SKM-1 treated with dmso at 0.1 percent for 144 hours (cell line): ENCODE measurements around the gene VIPR2.
"Not testable (repeated sequence)": the region's sequence is repeated elsewhere in the genome, so short reads cannot be mapped to it uniquely, and the experiment has no call there.

Experiments
- DNase-seq: peaks from one replicate; lab custom pipeline; 2025; ENCODE audit not compliant: unreplicated experiment; lab: John Stamatoyannopoulos, UW

Gene VIPR2

GRCh38 chr7:159094023-159094740 is 50.5 kb downstream of the VIPR2 start:
- no peak for DNase-seq

- DNase-seq: no peak
Observed at GRCh38 chr7:159093351-159093971, 51.2 kb downstream of the VIPR2 start.

- DNase-seq: no peak
Observed at GRCh38 chr7:159092701-159093121, 52.0 kb downstream of the VIPR2 start.

GRCh38 chr7:159091480-159092475 is 52.9 kb downstream of the VIPR2 start:
- DNase-seq: no peak

DNA sequence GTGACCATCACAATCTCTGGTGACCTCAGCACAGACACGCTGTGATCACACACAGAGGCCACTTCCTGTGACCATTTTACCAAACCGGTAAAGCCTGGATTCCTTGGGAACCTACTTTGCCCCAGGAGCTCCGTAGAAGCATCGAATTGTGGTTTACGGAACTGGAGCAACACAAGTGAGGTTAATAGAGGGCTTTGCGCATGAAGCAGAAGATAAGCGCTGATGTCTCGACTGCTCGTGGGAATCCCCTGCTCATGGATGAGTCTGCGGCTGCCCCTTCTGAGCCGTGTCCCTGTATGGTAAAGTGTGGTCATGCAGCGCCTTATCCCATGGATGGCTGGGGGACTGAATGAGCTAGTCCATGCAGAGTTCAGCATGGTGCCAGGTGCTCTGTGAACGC is 53.6 kb downstream of the VIPR2 start:
- DNase-seq: no peak

DNA sequence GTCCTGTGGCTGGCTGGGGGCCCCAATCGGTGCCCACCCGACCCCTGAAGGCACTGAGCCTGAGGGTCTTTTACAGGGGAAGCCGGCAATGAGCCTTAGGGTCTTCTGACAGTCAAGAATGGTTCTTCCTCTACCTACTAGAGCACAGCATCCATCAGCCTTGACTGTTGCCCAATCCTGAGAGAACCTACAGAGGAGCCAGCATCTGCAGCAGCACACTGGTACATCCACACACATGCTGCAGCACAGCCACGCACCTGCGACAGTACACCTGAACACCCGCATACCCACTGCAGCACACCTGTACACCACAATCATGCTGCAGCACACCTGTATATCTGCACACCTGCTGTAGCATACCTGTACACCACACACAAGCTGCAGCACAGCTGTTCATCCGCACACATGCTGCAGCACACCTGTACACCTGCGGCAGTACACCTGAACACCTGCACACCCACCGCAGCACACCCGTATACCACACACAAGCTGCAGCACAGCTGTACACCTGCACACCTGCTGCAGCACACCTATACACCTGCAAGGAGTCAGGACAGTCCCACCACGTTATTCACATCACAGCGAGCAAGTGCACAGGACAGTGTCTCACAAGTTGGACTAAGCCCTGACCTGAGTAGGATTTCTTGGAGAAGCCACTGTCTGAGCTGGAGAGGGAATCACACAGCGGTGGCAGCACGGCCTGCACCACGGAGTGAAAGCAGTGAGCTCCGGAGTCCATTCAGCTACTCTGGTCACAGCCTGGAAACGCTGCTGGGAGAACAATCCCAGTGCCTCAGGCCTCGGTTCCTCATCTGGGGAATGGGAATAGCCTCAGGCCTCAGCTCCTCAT is 56.4 kb downstream of the VIPR2 start:
- no peak for DNase-seq

DNA sequence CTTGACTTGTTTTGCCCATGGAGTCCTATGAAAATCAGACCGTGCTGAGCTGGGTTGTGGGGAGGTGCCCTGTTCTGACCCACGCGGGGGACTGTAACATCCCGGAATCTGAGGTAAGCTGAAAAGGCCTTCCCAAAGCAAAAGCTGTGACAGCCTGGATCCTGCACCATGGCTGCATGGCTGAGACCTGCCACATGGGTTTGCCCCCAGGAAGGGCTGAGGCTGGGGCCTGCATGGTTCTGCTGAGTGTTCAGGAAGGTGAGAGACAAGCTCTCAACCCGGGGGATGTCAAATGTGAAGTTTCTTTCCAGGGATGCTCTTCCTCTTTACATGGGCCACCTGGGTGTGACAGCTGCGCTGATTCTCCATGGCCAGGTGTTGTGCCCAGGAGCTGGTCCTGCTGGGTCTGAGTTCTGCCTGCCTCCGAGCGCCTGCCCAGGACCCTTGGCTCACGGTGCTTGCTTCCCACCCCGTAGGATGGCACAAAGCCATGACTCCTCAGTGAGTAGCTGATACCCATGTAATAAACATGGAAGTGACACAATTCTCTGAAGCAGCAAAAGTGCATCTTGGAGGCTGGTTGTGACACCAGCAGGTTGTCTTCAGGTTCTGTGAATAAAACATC is 58.3 kb downstream of the VIPR2 start:
- DNase-seq: no peak

DNA sequence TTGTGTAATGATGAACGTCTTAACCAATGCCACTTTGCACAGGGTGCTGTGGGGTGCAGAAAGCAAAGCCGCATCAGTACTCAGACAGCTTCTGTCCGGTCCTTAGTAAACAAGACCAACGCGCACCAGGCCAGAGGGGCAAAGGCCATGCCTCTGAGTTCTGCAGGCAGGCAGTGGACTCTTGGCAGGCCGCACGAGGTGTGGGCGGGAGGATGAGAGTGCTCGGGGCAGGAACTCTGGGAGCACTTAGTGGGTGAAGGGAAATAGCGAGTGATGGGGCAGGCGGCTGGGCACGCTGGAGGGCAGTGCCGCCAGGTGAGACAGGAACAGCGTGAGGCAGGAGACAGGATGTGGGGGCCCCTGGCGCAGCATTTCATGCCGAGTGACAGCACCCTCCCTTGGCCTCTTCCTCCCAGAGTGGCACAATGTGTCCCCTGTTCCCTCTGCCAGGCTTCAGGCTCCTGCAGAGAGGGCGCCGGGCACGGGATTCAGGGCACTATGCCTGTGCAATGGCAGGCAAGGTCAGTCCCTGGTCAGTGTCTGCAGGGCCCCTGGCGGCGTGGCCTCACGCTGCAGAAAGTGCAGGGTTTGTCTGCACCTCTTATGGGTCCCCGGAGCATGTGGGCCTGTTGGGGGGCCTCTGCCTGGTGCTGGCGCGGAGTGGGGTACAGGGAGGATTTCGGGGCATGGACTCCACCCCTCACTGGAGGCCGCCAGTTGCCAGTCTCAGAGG is 60.4 kb downstream of the VIPR2 start:
- DNase-seq: no peak

DNA sequence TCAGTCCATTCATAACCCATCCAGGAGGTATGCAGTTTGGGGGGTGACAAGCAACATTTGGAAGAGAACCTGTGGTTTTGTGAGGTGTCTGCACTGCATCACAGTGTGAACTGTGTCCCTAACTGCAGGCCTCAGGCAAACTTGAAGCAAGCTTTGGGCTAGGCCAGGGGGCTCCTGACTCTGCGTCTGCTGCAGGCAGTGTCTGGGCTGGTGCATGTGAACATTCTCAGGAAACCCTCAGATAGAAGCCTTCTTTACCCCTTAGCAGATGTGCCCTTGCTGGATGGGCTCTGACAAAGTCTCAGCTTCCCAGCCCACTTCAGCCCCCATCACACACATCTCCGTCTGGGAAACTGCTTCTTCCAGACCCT is 61.0 kb downstream of the VIPR2 start:
- DNase-seq: no peak

- DNase-seq: no peak
Observed at GRCh38 chr7:159083001-159083697, 61.5 kb downstream of the VIPR2 start.

- DNase-seq: not testable (repeated sequence)
Observed at GRCh38 chr7:159082075-159082474, 62.6 kb downstream of the VIPR2 start.

- no peak for DNase-seq
Observed at GRCh38 chr7:159078911-159079270, 65.8 kb downstream of the VIPR2 start.

DNA sequence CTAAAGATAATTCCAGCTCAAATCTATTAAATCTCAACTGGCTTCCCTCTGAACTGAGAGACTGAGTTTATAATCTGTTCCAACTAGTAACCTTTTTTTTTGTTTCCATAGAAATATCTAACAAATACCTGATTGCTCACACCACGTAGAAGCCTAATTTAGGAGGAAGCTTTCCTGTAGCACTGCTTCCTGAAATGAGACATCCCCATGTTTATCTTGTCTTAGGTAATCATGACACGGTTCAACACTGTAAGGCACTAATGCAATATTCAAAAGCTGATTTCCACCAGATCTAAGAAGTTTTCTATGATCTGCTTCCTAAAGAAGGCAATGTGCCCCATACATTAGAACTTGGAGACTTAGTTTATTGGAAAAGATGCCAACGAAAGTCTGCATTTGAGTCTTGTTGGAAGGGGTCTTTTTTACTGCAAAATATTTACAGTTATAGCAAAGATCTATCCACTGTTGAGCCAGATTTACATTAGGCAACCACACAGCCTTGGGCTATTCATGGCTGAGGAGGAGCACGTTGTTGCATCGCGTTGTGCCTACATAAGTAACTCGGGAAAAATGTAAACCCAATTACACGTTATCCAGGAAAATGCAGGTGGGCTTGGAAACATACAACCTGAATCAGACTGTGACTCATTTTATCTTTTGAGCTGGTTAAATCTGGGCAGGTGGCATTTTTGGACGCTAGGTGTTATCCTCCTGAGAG is 66.3 kb downstream of the VIPR2 start:
- DNase-seq: no peak

DNA sequence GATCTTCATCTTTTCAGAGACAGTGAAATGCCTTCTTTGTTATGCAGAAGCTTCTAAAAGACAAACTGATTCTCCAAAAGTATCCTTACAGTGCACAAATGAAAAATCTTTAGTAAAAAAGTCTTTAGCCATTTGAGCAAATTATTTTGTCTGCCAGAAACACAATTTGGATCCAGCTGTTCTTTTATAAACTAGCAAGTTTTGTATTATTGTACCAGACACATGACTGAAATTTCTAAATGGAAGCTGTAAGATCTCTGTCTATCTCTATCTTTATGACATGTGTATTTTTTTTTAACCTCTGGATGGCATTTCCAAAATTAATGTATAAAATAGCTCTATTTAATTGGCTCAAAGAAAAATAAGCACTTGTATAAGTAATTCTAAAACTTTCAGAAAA is 68.3 kb downstream of the VIPR2 start:
- no peak for DNase-seq

DNA sequence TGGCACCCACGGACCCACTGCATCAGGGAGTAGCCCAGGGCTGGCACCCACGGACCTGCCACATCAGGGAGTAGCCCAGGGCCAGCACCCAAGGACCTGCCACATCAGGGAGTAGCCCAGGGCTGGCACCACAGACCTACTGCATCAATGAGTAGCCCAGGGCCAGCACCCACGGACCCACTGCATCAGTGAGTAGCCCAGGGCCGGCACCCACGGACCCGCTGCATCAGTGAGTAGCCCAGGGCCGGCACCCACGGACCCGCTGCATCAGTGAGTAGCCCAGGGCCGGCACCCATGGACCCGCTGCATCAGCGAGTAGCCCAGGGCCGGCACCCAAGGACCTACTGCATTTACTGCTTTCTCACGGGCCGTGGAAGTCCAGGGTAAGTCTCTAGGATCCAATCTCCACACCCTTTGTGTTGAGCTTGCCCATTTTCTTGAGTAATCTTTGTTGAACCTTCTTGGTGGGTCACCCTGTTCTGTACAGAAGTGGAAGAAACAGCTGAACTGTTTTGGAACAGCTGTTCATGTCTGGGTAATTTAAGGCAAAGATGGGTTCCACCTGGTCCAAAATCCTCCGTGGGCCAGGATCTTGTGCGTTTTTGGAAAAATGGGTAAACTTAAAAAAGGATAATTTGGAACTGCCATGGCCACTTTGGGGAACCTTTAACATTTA is 69.0 kb downstream of the VIPR2 start:
- DNase-seq: no peak

- no peak for DNase-seq
Observed at GRCh38 chr7:159071260-159071659, 73.4 kb downstream of the VIPR2 start.

DNA sequence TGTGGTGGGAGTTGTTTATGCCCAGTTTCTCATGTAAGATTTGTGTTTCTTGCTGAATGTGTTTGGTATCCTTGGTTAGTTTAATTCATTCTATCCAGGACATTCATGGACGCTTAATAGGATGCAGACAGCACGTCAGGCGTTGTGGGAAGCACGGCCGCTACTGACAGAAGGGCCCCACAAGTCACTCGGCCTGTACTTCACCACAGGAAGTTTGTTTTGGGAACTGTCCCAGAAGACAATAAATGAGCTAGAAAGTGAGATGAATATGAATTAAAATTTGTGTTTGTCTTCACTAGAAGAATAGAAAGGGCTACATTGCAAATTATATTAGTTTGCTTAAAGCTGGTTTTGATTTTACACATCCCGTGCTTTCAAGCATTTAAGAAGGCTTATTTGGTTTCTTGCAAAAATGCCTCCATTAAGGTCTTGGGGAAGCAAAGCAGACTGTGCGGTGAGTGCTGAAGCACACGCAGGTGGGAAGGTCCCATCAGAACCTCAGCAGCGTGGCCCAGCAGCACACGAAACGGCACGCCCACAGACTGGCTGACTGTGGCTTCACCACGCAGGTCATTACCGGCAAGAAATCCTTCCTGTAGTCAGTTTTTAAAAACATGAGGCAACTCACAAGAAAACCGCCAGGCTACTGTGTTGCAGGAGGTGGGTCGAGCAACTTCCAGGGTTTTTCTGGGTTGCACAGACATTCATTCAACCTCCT is 74.1 kb downstream of the VIPR2 start:
- DNase-seq: no peak
